ENCODE data around the gene EXOSC5. TPM values are rescaled to one million over a fixed set of nuclear protein-coding genes. Genes with fewer than 3 reads are reported as not detected.
A peak's percentile ranks its signal among the peaks of the same experiment; 100 is the strongest.
"Not testable (repeated sequence)": the region's sequence is repeated elsewhere in the genome, so short reads cannot be mapped to it uniquely, and the experiment has no call there.

The EXOSC5 gene
- total and polyA plus RNA-seq, 9 donors = 8.7 to 24.6 (median 18.6) TPM

GRCh38 chr19:41416194-41416674 is 19.1 kb upstream of the EXOSC5 start:
- Histone ChIP-seq H3K36me3 (ENCODE audit: control insufficient read depth, insufficient read depth, low read length) (peaks cover 73% of the 10 kb centered on the region), H3K4me3 (ENCODE audit: low read length) (no peak overlapping the region), H3K4me1 (ENCODE audit: control insufficient read depth, insufficient read depth, low read length) (peaks cover 14% of the 10 kb centered on the region), H3K27ac (ENCODE audit: low read length) (no peak overlapping the region), H3K27me3 (ENCODE audit: control insufficient read depth, insufficient read depth, low read length) (no peaks in the 10 kb centered on the region), H3K9me3 (replicated peaks; ENCODE audit: control insufficient read depth, low read depth, low read length) (no peaks in the 10 kb centered on the region)
- DNase-seq = no peak
- WGBS (ENCODE audit: insufficient coverage) = 96% methylated on average over 8 of the region's 12 CpGs

GRCh38 chr19:41415154-41415571 is 18.0 kb upstream of the EXOSC5 start:
- peak; percentile 48 for DNase-seq
- peaks cover 14% of the 10 kb centered on the region for H3K4me1 ChIP-seq (ENCODE audit: control insufficient read depth, insufficient read depth, low read length)
- H3K4me3 ChIP-seq (ENCODE audit: low read length) = no peak overlapping the region
- WGBS (ENCODE audit: insufficient coverage) = 67% methylated on average over 5 of the region's 9 CpGs
- peaks cover 72% of the 10 kb centered on the region for H3K36me3 ChIP-seq (ENCODE audit: control insufficient read depth, insufficient read depth, low read length)
- H3K27me3 ChIP-seq (ENCODE audit: control insufficient read depth, insufficient read depth, low read length) = no peaks in the 10 kb centered on the region
- H3K9me3 ChIP-seq (replicated peaks; ENCODE audit: control insufficient read depth, low read depth, low read length) = no peaks in the 10 kb centered on the region
- no peak overlapping the region for H3K27ac ChIP-seq (ENCODE audit: low read length)

GRCh38 chr19:41414461-41414860 is 17.3 kb upstream of the EXOSC5 start:
- 91% methylated on average over 9 of the region's 9 CpGs for WGBS (ENCODE audit: insufficient coverage)
- peaks cover 14% of the 10 kb centered on the region for H3K4me1 ChIP-seq (ENCODE audit: control insufficient read depth, insufficient read depth, low read length)
- no peaks in the 10 kb centered on the region for H3K9me3 ChIP-seq (replicated peaks; ENCODE audit: control insufficient read depth, low read depth, low read length)
- no peak overlapping the region for H3K27ac ChIP-seq (ENCODE audit: low read length)
- peaks cover 65% of the 10 kb centered on the region for H3K36me3 ChIP-seq (ENCODE audit: control insufficient read depth, insufficient read depth, low read length)
- no peak for DNase-seq
- no peaks in the 10 kb centered on the region for H3K27me3 ChIP-seq (ENCODE audit: control insufficient read depth, insufficient read depth, low read length)
- H3K4me3 ChIP-seq (ENCODE audit: low read length) = no peak overlapping the region

- Histone ChIP-seq H3K27ac (ENCODE audit: low read length) (no peak overlapping the region), H3K4me3 (ENCODE audit: low read length) (no peak overlapping the region), H3K36me3 (ENCODE audit: control insufficient read depth, insufficient read depth, low read length) (peaks cover 61% of the 10 kb centered on the region), H3K4me1 (ENCODE audit: control insufficient read depth, insufficient read depth, low read length) (peaks cover 14% of the 10 kb centered on the region), H3K9me3 (replicated peaks; ENCODE audit: control insufficient read depth, low read depth, low read length) (no peaks in the 10 kb centered on the region), H3K27me3 (ENCODE audit: control insufficient read depth, insufficient read depth, low read length) (no peaks in the 10 kb centered on the region)
- DNase-seq = no peak
- 86% methylated on average over 8 of the region's 10 CpGs for WGBS (ENCODE audit: insufficient coverage)
Observed at GRCh38 chr19:41413947-41414346, 16.8 kb upstream of the EXOSC5 start.

GRCh38 chr19:41412953-41413352 is 15.8 kb upstream of the EXOSC5 start:
- Histone ChIP-seq H3K27ac (ENCODE audit: low read length) (no peak overlapping the region), H3K27me3 (ENCODE audit: control insufficient read depth, insufficient read depth, low read length) (no peaks in the 10 kb centered on the region), H3K9me3 (replicated peaks; ENCODE audit: control insufficient read depth, low read depth, low read length) (no peaks in the 10 kb centered on the region), H3K36me3 (ENCODE audit: control insufficient read depth, insufficient read depth, low read length) (peaks cover 57% of the 10 kb centered on the region), H3K4me1 (ENCODE audit: control insufficient read depth, insufficient read depth, low read length) (peaks cover 14% of the 10 kb centered on the region), H3K4me3 (ENCODE audit: low read length) (no peak overlapping the region)
- WGBS (ENCODE audit: insufficient coverage) = 100% methylated on average over 2 of the region's 5 CpGs
- DNase-seq = no peak

GRCh38 chr19:41411968-41412265 is 14.8 kb upstream of the EXOSC5 start:
- H3K27ac ChIP-seq (ENCODE audit: low read length) = no peak overlapping the region
- H3K4me3 ChIP-seq (ENCODE audit: low read length) = no peak overlapping the region
- no peaks in the 10 kb centered on the region for H3K27me3 ChIP-seq (ENCODE audit: control insufficient read depth, insufficient read depth, low read length)
- DNase-seq = no peak
- no peaks in the 10 kb centered on the region for H3K9me3 ChIP-seq (replicated peaks; ENCODE audit: control insufficient read depth, low read depth, low read length)
- peaks cover 59% of the 10 kb centered on the region for H3K36me3 ChIP-seq (ENCODE audit: control insufficient read depth, insufficient read depth, low read length)
- H3K4me1 ChIP-seq (ENCODE audit: control insufficient read depth, insufficient read depth, low read length) = peaks cover 14% of the 10 kb centered on the region
- WGBS (ENCODE audit: insufficient coverage) = 87% methylated on average over 11 of the region's 11 CpGs

GRCh38 chr19:41411100-41411967 is 14.2 kb upstream of the EXOSC5 start:
- no peak for DNase-seq
- 82% methylated on average over 5 of the region's 9 CpGs for WGBS (ENCODE audit: insufficient coverage)
- peaks cover 14% of the 10 kb centered on the region for H3K4me1 ChIP-seq (ENCODE audit: control insufficient read depth, insufficient read depth, low read length)
- no peaks in the 10 kb centered on the region for H3K27me3 ChIP-seq (ENCODE audit: control insufficient read depth, insufficient read depth, low read length)
- H3K36me3 ChIP-seq (ENCODE audit: control insufficient read depth, insufficient read depth, low read length) = peaks cover 56% of the 10 kb centered on the region
- no peak overlapping the region for H3K27ac ChIP-seq (ENCODE audit: low read length)
- H3K9me3 ChIP-seq (replicated peaks; ENCODE audit: control insufficient read depth, low read depth, low read length) = no peaks in the 10 kb centered on the region
- H3K4me3 ChIP-seq (ENCODE audit: low read length) = no peak overlapping the region

GRCh38 chr19:41410336-41411054 is 13.3 kb upstream of the EXOSC5 start:
- H3K36me3 ChIP-seq (ENCODE audit: control insufficient read depth, insufficient read depth, low read length) = peaks cover 51% of the 10 kb centered on the region
- no peak overlapping the region for H3K27ac ChIP-seq (ENCODE audit: low read length)
- no peak for DNase-seq
- no peaks in the 10 kb centered on the region for H3K9me3 ChIP-seq (replicated peaks; ENCODE audit: control insufficient read depth, low read depth, low read length)
- H3K27me3 ChIP-seq (ENCODE audit: control insufficient read depth, insufficient read depth, low read length) = no peaks in the 10 kb centered on the region
- peaks cover 14% of the 10 kb centered on the region for H3K4me1 ChIP-seq (ENCODE audit: control insufficient read depth, insufficient read depth, low read length)
- H3K4me3 ChIP-seq (ENCODE audit: low read length) = no peak overlapping the region
- 93% methylated on average over 17 of the region's 23 CpGs for WGBS (ENCODE audit: insufficient coverage)

GRCh38 chr19:41409288-41409687 is 12.1 kb upstream of the EXOSC5 start:
- DNase-seq = no peak
- Histone ChIP-seq H3K27ac (ENCODE audit: low read length) (peak overlapping the region; percentile 29), H3K27me3 (ENCODE audit: control insufficient read depth, insufficient read depth, low read length) (no peaks in the 10 kb centered on the region), H3K9me3 (replicated peaks; ENCODE audit: control insufficient read depth, low read depth, low read length) (no peaks in the 10 kb centered on the region), H3K4me3 (ENCODE audit: low read length) (no peak overlapping the region), H3K36me3 (ENCODE audit: control insufficient read depth, insufficient read depth, low read length) (peaks cover 40% of the 10 kb centered on the region), H3K4me1 (ENCODE audit: control insufficient read depth, insufficient read depth, low read length) (peaks cover 2% of the 10 kb centered on the region)
- WGBS (ENCODE audit: insufficient coverage) = 67% methylated on average over 4 of the region's 4 CpGs

- H3K27ac ChIP-seq (ENCODE audit: low read length); H3K4me1 ChIP-seq (ENCODE audit: control insufficient read depth, insufficient read depth, low read length); H3K27me3 ChIP-seq (ENCODE audit: control insufficient read depth, insufficient read depth, low read length); DNase-seq; H3K9me3 ChIP-seq (replicated peaks; ENCODE audit: control insufficient read depth, low read depth, low read length); H3K4me3 ChIP-seq (ENCODE audit: low read length): not testable (repeated sequence)
- 97% methylated on average over 5 of the region's 5 CpGs for WGBS (ENCODE audit: insufficient coverage)
- peaks cover 36% of the 10 kb centered on the region for H3K36me3 ChIP-seq (ENCODE audit: control insufficient read depth, insufficient read depth, low read length)
Observed at GRCh38 chr19:41408846-41409245, 11.7 kb upstream of the EXOSC5 start.
